ENCODE data around the gene DAZAP1. TPM values are rescaled to one million over a fixed set of nuclear protein-coding genes. Genes with fewer than 3 reads are reported as not detected.
"Not testable (repeated sequence)": the region's sequence is repeated elsewhere in the genome, so short reads cannot be mapped to it uniquely, and the experiment has no call there.

DAZAP1 gene
- polyA plus RNA-seq, 5 donors = 86.4 to 104 (median 87.9) TPM

- no peak for DNase-seq
Observed at GRCh38 chr19:1470305-1471009, 63.1 kb downstream of the DAZAP1 start.

- DNase-seq = no peak
Observed at GRCh38 chr19:1471010-1471514, 63.7 kb downstream of the DAZAP1 start.

- no peak for DNase-seq
Observed at GRCh38 chr19:1471515-1472160, 64.3 kb downstream of the DAZAP1 start.

GRCh38 chr19:1472231-1473084 is 65.1 kb downstream of the DAZAP1 start:
- no peak for DNase-seq

GRCh38 chr19:1473085-1473851 is 65.9 kb downstream of the DAZAP1 start:
- no peak for DNase-seq

- no peak for DNase-seq
Observed at GRCh38 chr19:1474011-1474764, 66.8 kb downstream of the DAZAP1 start.

- no peak for DNase-seq
Observed at GRCh38 chr19:1474765-1475351, 67.5 kb downstream of the DAZAP1 start.

GRCh38 chr19:1475751-1476437 is 68.5 kb downstream of the DAZAP1 start:
- no peak for DNase-seq

GRCh38 chr19:1477056-1477455 is 69.7 kb downstream of the DAZAP1 start:
- not testable (repeated sequence) for DNase-seq

- peak; percentile 87 for DNase-seq
Observed at GRCh38 chr19:1478934-1479707, 71.7 kb downstream of the DAZAP1 start, which contains the start of gene C19orf25. C19orf25 (minus strand) TSS chr19:1479215; CDS start chr19:1478903, 312 bp downstream.

GRCh38 chr19:1481224-1481892 is 74.0 kb downstream of the DAZAP1 start:
- DNase-seq = no peak

- DNase-seq = no peak
Observed at GRCh38 chr19:1481893-1482360, 74.5 kb downstream of the DAZAP1 start.

GRCh38 chr19:1482361-1483130 is 75.2 kb downstream of the DAZAP1 start:
- no peak for DNase-seq

GRCh38 chr19:1483131-1483978 is 76.0 kb downstream of the DAZAP1 start:
- no peak for DNase-seq

- DNase-seq = no peak
Observed at GRCh38 chr19:1483979-1484428, 76.6 kb downstream of the DAZAP1 start.

Data from right lung (tissue), 5 donors.